GM18519 (cell line): ENCODE measurements around the gene NAXD.
"Not testable (repeated sequence)": the region's sequence is repeated elsewhere in the genome, so short reads cannot be mapped to it uniquely, and the experiment has no call there.

Source experiments
- ATAC-seq: cut with Tn5 transposase; IDR thresholded peaks from one replicate; pipeline ENCODE4 v1.9.1; 2021; ENCODE audit warnings: mild to moderate bottlenecking, moderate library complexity; ENCODE audit not compliant: unreplicated experiment, low FRiP score

Gene NAXD

DNA sequence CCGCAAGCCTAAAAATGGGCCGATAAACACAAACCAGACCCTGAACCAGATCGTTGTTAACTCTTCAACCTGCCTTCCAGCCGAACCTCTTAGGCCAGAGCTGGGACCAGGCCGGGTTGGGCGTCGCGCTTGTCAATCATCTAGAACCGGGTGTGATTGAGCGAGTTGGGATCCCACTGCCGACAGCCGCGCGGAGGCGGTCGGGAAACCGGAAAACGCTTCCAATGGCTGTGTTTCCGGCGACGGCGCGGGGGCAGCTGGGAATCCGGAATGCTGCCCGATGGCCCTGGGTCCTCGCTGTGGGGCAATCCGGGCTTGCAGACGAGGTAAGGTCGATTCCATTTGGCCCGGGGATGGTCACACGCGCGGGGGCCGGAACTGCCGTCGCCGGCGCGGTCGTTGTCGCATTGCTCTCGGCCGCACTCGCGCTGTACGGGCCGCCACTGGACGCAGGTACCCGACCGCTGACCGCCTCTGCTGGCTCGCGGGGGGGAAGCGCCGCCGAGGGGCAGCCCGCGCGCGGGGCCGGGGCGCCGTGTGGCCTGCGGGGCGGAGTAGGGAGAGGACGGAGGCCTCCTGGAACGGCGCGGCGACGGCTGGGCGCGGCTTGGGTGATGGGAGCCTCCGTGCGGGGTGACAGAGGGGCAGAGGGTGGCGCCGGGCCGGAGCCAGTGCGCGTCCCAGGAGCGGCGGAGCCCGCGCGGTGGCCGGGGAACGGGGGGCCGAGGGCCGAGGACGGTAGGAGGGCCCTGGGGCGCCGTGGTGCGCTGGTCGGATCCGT lies at the start of gene NAXD:
Gene NAXD (plus strand): TSS at position 224 of the 781 bp plus-strand sequence. CDS start 57 bp downstream, at position 281.
- ATAC-seq, result peak; percentile 70

DNA sequence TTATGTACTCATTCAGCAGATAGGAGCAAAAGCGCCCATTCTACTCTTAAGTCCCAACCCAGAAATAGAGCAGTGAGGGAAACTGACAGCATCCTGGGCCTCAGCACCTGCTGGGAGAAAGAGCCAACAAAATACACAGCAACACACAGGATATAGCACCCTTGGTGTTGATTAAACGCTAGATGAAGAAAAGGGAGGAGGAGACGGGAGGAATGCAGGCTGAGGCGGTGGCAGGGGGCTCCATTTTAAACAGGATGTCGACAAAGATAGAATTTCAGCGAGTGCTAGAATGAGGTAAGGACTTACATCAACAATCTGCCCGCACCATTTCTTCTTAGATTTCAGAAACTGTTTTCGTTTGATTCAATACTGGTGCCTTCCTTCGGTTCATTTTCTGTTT lies 49.2 kb upstream of the NAXD start:
- ATAC-seq, result no peak

DNA sequence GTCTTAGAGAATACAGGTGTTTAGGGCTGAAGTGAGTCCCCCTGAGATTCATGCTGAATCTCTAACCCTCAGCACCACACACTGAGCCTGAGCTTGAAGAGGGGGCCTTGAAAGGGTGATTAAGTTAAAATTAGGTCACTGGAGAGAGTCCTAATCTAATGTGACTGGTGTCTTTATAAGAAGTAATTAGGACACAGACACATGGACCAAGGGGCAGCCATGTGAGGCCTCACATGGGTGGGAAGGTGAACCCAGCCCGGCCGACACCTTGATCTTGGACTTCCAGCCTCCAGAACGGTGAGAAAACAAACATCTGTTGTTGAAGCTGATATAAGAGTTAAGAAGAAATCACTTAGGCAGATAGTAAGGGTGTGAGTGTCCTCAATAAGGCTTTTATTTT lies 46.7 kb upstream of the NAXD start:
- ATAC-seq, result no peak

DNA sequence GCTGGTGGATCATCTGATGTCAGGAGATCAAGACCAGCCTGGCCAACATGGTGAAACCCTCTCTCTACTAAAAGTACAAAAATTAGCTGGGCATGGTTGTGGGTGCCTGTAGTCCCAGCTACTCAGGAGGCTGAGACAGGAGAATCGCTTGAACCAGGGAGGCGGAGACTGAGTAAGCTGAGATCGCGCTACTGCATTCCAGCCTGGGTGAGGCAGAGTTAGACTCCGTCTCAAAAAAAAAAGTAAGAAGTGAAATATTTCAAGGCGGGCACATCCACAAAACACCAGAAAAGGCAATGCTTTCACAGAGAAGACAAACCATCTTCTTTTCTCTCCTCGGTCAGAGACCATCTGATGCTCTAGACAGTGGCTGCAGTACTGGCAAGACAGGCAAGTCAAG lies 45.4 kb upstream of the NAXD start:
- not testable (repeated sequence) for ATAC-seq

DNA sequence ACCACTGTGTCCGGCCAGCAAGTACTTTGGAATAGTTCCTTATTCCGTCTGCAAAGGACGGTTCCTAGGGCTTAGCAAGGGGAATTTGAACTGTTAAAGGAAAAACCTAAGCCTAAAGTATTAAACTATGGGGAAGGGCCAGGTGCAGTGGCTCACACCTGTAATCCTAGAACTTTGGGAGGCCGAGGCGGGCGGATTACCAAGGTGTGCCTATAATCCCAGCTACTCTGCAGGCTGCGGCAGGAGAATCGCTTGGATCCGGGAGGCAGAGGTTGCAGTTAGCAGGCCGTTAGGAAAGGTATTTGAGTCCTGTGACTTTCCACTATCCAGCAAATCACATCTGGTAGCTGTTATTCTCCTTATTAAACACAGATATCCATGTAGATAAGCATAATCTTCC lies 44.5 kb upstream of the NAXD start:
- ATAC-seq, result no peak

DNA sequence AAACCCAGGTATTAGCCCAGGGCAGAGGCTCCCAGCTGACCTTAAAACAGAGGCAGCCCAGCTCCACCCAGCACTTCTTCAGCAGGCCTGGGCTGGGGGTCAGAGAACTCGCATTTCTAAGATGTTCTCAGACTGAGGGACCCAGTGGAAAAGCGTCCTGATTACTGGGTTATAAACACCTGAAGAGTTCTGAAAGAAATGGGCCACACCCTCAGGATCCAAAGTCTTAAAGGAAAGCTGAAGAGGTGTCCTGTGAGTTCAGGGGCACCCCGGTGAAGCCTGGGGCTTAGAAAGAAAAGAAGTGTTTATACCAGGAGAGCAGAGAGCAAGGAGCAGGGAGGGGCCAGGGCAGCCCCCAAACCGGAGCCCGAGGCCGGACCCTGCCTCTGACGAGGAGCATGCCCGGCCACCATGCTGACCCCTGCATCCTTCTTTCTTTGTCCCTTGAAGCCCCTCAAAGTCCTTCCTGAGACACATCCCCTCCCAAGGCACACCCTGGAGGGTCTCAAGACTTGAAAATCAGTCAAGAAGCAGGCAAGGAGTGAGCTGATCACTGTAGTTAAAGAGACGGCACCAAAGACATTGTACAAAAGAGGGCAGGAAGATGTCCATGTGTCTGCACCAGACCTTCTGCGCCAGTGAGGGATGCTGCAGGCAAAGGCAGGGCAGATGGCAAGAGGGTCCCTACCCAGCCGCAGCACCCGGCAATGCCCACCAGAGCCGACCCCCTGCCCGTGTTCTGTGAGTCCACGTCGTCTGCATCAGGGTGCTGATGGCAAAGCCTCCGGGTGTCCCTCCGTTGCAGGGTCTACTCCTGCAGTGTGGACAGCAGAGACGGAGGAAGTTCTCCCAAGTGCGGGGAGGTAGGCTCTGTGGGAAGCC lies 43.2 kb upstream of the NAXD start:
- no peak for ATAC-seq

DNA sequence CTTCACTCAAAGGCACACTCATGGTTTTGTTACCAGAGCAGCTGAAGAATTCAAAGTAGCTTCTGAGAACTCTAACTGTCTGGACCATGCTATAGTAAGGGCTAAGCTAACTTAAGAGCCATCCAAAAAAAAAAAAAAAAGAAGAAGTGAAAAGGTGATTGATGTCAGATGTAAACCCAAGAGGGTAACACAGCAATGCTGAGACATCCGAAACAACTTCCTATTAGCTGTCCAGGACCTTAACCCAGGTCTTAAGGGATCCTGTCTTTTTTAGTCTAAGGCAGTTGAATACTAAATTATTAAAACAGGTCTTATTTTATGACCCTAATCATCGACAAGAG lies 42.6 kb upstream of the NAXD start:
- peak; percentile 79 for ATAC-seq

DNA sequence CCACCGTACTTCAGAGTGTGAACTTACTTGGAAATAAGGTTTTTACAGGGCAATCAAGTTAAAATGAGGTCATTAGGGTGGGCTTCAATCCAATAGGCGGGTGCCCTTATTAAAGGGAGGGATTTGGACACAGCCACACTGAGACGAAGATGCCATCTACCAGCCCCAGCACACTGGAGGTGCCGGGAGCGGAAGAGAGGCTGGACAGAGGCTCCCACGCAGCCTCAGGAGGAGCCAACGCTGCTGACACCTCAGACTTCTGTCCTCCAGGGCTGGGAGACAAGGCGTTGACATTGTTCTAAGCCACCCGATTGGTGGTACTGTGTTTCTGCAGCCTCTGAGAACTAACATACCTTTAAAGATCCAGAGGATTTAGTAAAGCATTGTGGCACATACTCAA lies 41.2 kb upstream of the NAXD start:
- ATAC-seq, result no peak

DNA sequence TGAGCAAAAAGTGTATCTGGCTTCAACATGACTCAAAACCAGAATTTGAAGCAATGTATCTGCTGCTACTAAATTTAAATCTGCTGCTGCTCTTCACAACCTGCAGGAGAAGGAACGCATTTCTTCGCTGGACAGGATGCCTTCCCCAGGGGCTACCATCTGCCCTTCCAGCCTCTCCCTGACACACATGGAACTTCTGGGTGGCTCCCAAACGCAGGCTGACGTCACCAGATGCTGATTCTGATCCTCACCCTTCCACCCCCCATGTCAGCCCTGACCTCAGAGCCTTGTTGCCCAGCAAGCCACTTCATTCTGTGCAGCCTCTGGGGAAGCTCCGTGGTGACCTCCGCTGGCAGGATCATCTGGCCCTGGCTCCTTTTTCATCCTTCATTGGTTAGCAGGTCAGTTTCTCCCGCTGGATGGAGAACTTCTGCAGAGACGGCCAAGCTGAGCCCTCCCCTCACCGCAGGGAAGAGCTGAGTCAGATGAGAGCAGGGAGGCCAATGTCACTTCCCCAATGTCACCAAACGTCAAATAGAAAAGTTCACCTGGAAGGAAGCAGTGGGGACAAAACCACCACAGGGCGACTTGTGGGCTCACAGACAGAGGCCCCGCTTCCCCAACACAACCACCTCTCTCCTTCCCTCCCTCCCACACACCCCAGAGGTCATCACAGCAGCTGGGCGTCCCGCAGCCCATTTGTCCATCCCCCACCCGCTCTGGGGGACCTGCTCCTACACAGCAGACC lies 39.8 kb upstream of the NAXD start:
- peak; percentile 55 for ATAC-seq

DNA sequence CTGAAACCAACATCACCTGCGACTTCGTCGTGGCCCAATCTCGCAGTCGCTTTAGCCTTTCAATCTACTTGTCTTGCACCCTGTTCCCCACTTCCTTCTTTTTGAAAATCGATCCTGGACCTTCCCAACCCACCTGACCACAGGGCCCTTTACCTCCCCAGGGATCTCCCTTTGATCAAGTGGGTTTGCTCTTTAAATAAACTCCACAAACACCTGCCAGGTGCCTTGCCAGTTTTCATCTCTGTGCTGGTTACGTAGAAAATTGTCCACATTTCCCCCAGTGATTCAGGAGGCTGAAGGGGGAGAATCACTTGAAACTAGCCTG lies 39.3 kb upstream of the NAXD start:
- no peak for ATAC-seq

DNA sequence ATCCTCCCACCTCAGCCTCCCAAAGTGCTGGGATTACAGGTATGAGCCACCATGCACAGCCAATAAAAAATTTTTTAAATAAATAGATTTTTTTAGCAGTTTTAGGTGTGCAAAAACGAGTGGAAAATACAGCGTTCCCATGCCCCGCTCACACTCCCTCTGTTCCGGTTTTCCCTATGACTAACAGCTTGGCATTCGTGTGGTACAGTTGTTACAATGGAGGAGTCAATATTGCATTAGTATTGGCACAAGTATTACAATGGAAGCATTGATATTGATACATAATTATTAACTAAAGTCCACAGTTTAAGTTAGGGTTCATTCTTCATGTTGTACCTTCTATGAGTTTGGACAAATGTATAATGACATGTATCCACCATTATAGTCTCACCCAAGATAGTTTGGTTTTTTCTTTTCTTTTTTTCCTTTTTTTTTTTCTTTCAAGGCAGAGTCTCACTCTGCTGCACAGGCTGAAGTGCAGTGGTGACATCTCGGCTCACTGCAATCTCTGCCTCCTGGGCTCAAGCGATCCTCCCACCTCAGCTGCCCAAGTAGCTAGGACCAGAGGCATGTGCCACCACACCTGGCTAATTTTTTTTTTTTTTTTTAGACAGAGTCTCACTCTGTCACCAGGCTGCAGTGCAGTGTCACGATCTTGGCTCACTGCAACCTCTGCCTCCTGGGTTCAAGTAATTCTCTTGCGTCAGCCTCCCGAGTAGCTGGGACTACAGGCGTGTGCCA lies 38.4 kb upstream of the NAXD start:
- no peak for ATAC-seq

DNA sequence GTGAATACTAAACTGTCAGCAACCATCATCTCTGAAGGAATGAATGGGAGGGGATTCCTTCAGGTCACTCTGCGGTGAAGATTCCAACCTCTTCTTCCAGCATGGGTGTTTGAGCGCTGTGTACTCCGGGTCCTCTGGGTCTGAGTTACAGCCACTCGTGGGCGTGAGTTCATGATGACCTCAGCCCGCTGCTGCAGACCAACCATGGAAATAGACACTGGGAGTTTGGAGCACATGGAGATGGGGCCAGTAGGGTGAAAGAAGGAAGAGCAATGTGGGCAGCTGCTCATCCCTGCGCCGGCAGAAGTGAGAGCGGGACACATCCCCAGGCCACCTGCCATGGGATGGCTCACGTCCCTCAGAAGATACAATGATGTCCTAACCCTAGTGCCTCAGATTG lies 37.0 kb upstream of the NAXD start:
- no peak for ATAC-seq

DNA sequence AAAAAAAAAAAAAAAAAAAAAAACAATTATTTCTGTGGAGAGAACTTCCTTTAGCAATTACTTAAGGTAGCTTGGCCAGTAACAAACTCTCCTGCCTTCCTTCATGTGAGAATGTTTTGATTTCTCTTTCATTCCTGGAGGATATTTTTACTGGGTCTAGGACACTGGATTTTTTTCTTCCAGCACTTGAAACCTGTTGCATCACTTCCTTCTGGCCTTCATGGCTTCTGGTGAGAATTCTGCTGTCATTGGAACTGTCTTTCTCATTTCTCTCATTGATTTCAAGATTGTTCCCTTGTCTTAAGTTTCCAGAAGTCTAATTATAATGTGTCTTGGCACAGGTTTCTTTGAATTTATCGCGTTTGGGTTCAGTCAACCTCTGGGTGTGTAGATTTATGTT lies 34.5 kb upstream of the NAXD start:
- no peak for ATAC-seq

DNA sequence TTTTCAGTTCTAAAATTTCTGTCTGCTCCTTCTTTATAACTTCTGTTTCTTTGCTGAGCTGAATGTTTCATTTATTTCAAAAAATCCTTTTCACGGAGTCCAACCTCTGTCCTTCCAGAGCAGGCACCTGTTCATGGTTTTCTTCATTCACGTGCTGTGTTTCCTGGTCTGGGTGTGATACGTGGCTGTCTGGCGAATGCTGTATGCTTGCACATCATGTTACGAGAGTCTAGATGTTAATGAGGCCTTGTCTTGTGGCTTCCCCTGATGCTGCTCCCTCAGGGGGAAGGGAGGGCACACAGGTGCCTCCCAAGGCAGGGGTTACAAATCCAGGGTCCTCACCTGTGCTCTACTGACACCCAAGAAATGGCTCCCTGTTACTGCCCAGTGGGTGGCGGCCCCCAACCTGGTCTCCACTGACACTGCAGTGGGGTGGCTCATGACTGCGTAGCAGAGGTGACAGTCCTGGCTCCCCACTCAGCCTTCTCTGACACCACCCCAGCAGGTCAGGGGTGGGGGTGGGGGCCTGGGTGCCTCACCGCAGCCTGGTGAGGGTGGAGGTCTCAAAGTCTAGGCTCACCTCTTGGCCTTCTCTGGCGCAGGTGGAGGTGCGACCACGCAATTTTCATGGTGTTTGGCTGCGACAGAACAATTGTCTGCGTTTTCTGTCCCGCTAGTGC lies 33.7 kb upstream of the NAXD start:
- ATAC-seq, result no peak

DNA sequence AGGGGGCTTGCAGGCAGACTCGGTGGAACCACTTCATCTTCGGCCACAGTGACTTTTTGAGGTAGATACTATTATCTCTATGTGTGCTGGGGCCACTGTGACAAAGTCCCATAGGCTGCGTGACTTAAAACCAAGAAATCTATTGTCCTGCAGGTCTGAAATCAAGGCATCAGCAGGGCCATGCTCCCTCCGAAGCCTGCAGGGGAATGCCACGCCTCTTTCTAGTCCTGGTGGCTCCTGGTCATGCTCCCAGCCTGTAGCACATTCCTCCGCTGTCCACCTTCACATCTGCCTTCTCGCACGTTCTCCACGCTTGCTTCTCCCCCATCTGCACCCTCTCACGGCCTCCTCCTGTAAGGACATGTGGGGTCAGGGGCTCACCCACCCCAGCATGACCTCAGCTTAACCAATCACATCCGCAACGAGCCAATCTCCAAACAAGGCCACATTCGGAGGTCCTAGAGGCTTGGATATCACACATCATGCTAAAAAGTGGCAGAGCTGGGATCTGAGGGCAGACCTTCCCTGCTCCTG lies 32.9 kb upstream of the NAXD start:
- ATAC-seq, result no peak

DNA sequence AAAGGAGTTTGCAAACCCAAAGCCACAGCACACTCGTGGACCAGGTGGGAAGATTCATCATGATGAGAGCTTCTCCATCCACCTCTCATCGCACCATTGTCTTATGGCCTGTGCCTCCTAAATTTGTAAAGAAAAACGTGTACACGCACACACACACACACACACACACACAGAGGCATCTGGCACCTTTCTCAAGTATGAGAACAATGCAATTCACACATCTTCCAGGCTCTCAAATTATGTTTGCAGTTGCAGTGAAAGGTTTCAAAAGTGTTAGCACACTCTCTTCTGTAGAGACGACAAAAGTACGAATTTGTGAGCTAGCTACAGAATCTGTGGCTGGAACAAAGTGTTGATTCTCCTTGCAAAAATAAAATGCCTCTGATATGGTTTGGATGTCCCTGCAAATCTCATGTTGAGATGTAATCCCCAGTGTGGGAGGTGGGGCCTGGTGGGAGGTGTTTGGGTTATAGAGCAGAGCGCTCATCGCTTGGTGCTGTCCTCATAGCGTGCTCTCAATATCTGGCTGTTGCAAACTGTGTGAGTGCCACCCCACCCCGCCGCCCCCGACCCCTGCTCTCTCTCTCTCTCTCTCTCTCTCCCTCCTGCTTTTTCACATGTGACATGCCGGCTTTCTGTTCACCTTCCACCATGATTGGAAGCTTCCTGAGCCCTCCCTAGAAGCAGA lies 32.0 kb upstream of the NAXD start:
- no peak for ATAC-seq

DNA sequence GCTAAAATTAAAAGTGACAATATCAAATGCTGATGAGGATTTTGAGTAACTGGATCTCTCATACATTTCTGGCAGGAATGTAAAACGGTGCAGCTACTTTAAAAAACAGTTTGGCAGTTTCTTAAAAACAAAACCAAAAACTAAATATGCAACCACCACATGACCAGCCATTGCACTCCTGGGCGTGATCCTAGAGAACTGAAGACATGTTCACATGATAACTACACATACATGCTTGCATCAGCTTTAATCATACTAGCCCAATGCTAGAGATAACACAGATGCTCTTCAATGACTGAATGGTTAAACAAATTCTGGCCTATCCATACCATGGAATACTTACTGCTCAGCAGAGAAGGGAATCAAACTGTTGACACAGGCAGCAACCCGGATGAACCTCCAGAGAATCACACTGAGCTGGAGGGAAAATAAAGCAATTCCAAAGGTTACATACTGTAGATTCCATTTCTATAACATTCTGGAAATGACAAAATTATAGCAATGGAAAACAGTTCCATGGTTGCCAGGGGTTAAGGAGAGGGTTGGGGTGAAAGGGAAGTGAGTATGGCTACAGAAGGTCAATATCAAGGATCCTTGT lies 25.5 kb upstream of the NAXD start:
- no peak for ATAC-seq

DNA sequence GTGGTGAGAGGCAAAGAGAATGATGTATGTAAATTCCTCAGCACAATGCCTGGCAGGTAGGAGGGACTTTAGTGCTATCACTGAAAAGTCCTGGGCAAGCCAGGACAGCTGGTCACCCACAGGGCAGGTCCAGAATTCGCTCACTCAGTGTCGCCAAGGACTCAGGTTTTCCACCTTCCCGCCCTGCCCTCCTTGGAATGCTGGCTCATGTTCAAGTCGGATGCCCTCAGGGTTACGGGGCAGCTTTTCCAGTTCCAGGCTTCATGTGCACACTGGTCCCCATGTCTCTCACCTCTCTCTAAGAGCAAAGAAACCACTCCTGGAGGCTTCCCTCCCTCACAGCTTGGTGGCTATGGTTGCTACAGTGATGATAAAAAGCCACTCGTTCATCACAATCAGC lies 24.8 kb upstream of the NAXD start:
- no peak for ATAC-seq

DNA sequence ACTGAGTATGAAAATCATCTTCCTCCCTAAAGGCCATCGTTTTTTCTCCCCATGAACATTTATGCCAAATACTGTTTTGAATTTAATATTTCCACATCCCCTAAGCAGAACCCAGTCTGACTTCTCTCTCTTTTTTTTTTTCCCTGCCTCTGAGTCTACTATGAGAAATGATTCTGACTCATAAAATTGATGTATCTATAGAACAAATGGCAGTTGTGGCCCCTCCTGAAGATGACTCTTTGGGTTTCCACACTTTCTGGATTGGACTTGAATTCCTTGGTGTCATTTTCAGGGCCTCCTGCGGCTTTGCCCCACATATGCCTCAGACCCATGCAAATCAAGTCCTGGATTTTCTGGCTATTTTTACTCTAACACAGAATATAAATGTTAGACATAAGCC lies 22.7 kb upstream of the NAXD start:
- no peak for ATAC-seq
